GM19023 (cell line): ENCODE measurements around the gene EPHA5.

ENCODE experiments used
- ATAC-seq: cut with Tn5 transposase; IDR thresholded peaks from one replicate; pipeline ENCODE4 v1.9.1; 2021; ENCODE audit warnings: mild to moderate bottlenecking, moderate library complexity; ENCODE audit not compliant: unreplicated experiment

Gene EPHA5

DNA sequence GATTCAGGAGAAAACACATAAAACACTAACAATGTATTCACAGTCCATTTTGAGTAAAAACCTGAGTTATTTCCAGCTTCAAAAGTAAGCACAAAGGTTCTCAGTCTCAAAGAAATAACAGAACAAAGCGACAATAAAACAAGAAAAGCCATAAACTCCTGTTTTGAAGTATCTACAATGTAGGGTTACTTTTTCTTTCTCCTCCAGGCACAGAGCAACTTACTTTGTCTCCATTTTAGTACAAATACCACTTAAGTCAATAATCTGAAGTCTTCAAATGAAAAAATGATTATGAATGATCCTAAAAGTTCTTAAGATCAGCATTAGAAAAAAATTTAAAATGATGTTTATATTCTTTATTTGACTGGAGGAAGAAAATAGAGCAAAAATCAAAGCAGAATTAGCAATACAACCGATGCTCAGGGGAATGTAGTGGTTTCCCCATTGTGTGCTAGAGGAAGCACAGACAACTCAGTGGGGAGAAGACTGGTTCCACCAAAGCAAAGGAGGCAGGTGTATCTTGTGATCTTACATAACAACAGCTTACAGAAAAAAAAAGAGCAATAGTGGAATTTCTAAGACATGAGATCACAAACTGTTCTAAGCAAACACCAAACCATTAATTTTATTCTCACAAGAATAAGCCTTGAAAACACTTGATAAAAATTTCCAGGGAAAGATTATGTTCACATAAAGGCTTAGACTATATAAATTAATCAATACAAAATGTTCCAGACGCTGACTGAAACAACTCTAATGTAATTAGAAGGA lies 35.1 kb downstream of the EPHA5 start:
- ATAC-seq = no peak

DNA sequence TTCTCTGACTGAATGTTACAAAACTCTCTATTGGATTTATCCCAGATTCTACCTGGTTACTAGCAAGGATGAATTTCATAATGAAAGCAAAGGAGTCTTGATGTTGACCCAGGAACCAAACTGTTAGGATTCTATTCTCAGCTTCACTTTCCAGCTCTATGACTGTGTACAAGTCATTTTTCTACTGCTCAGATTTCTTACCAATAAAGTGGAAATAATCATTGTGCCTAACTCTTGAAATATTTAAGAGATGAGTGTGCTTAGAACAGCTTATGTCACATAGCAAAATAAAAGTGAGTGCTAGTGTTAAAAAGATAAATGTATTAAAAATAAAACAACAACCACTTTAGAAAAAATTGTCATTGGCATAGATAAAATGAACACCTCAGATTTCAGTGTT lies 45.6 kb downstream of the EPHA5 start:
- no peak for ATAC-seq

- ATAC-seq = no peak
Observed at GRCh38 chr4:65623506-65623905, 46.8 kb downstream of the EPHA5 start.

DNA sequence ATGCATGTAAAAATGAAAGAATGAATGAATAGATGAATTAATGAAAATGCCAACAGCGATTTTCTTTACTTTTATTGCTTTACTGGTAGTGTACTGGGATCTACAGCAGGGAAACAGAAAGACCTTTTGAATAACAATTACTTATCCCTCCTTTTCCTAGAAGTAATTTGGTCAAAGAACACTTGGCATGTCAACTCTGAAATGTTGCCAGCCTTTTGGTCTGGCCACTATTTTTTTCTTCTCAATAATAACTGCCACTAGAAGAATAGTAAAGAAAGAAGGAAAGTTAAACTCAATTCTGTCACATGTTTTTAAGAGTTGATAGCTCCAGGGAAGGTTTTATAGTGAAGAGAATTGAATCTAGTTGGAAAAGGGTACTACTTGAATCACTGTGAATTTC lies 52.9 kb downstream of the EPHA5 start:
- no peak for ATAC-seq

DNA sequence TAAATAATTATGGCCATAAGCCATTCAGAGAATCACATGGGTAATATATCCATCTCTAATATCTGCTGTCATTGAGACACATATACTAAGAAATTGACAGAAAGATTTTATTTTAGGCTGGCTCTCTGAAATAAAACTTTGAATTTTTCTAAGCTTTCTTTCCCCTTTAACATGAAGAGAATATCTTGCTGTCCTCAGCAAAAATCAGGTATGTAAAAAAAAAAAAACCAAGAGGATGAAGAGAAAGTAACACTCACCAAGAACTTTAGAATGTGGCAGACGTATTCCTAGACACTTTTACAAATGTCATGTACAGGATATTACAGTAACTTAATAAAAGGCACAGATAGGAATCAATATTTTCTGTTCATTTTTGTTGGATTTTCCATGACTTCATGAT lies 65.8 kb downstream of the EPHA5 start:
- ATAC-seq = no peak

- ATAC-seq = no peak
Observed at GRCh38 chr4:65600656-65601055, 69.6 kb downstream of the EPHA5 start.

DNA sequence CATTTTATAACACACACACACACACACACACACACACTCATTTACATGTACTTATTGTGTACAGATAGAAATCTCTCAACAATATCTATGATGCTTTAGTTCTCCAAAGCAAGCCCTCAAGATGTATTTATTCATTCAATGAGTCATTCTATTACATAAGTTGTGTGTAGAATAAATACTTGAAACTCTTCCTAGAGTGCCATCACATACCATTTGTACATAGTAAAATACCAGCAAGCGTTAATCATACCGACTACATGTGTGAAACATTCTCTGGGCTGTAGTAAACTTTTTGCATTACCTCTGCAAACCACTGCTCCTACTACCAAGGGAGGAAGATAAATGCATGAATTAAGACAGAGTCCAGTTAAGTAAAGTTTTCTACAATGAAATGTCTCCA lies 70.9 kb downstream of the EPHA5 start:
- ATAC-seq = no peak

- no peak for ATAC-seq
Observed at GRCh38 chr4:65597697-65598096, 72.6 kb downstream of the EPHA5 start.

DNA sequence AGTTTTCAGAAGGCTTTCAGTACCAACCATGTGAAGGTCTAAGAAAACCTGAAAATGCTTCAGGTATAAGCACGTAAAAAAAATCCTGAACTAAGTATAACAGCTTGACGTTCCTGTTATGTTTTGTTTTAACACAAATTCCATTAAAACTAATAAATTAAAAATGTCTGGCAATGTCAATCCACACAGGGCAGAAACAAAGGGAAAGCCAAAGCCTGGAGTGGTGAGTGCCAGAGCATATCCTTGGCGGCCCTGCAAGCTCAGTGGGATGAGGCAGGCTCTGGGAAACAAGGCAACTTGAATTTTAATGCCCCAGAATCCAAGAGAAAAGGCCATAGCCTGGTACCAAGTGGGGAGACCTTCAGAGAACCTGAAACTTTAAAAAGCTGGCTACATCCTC lies 78.2 kb downstream of the EPHA5 start:
- ATAC-seq = no peak

DNA sequence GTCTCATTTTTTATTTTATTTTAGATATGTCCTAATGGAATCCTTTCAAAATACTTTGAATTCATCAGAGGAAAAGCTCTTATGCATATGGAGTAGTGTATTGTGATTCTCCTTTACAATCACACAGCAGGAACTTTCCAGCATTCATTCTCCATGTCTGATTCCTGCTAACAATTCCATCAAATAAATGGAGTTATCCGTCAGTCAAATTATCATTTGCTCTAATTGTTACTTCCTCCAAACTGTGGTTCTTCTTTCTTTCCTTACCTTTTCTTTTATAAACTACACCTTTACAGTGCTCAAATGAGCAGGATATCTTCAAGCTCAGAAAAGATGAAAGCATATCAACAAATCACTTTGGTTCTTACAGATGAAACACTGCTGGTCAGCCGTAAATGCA lies 80.4 kb downstream of the EPHA5 start:
- no peak for ATAC-seq

DNA sequence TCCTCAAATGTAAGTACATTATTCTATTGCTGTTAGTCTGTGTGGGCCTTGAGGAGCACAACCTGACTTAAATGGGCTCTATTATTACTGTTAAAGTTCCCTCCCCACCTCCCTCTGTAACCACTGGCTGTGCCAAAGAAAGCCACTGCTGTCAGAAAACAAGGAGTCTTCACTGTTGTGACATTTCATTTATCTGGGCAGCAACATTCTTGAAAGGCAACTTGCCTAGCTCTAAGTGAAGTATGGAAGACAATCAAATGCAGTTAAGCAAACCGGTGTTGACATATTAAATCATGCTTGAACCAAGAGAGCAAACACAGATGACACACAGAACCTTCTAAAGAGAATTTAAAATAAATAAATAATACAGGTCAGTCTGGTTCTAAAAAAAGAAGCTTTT lies 81.0 kb downstream of the EPHA5 start:
- no peak for ATAC-seq

DNA sequence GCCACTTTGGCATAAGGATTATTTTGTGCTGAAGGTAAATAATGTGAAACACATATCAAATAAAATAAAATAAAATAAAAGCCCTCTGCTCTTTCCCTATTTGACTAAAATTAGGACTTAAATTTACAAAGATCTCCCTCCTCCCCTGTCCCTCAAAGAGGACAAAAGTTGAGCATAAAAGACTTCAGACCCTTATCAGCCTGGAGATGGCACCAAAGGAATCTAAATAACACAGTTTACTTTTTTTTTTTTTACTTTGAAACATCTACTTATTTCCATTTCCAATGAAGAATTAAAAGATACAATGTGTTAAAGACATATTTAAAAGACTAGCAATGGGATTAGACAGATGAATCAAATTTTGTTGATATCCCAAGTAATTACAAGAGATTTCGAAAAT lies 89.7 kb downstream of the EPHA5 start:
- no peak for ATAC-seq

GRCh38 chr4:65566473-65566872 lies 103.8 kb downstream of the EPHA5 start:
- ATAC-seq = no peak

DNA sequence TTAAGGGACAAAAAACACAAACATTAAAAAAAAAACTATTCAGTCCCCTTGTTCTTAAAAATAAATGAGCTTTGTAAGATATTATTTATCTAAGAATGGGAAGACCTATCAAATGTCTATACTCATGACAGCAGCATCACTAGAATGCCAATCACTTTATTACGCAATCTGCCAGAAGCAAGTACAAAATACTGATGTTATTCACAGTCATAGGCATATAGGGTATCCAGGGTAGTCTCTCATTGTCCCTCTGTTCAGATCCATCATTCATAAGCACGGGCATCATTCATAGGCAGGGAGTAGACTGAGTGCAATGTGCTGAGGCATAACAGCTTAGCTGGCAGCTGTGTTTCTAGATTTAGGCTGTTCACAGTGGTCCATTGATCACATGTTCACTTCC lies 109.1 kb downstream of the EPHA5 start:
- ATAC-seq = no peak

- no peak for ATAC-seq
Observed at GRCh38 chr4:65559270-65559669, 111.0 kb downstream of the EPHA5 start.

GRCh38 chr4:65552057-65552456 lies 118.2 kb downstream of the EPHA5 start:
- ATAC-seq = no peak

GRCh38 chr4:65550500-65550899 lies 119.8 kb downstream of the EPHA5 start:
- ATAC-seq = no peak

GRCh38 chr4:65546882-65547416 lies 123.3 kb downstream of the EPHA5 start:
- ATAC-seq = no peak

GRCh38 chr4:65538571-65538970 lies 131.7 kb downstream of the EPHA5 start:
- no peak for ATAC-seq

DNA sequence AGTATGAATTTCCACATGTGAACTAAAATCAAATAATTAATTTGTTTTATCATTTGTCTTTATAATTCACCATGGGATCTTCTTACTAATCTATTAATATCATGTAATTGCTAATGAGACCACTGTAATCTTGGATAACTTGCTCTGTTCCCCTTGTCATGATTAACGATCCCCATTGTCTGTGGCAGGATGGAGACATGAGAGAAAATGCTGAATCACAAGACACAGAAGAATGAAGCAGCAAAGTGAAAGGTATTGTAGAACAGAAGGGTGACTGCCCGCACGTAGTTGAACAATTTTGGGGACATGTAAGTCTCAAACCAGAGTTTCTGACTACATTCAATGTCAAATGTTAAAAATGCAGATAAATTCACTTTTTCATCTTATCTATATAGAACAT lies 135.2 kb downstream of the EPHA5 start:
- no peak for ATAC-seq

GRCh38 chr4:65521666-65522065 lies 148.6 kb downstream of the EPHA5 start:
- no peak for ATAC-seq

DNA sequence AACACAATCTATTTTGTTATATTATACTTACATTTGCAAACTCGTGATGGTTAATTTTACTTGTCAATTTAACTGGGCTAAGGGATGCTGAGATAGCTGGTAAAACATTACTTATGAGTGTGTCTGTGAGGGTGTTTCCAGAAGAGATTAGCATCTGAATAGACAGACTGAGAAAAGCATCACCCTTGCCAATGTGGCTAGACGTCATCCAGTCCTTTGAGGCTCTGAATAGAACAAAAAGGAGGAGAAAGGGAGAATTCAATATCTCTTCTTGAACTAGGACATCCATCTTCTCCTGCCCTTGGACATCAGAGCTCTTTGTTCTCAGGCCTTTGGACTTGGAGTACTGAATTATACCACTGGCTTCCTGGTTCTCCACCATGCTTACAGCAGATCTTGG lies 154.6 kb downstream of the EPHA5 start:
- no peak for ATAC-seq

- ATAC-seq = no peak
Observed at GRCh38 chr4:65510976-65511375, 159.3 kb downstream of the EPHA5 start.
